ENCODE results near the gene ASMTL.

- no peak for TF ChIP-seq MAFK (conservative IDR thresholded peaks at IDR 0.05 in 1 of 2, IDR thresholded peaks at IDR 0.05 in 1 of 2; ENCODE audit: low read length in 2 of 2)
- no peak for TF ChIP-seq DMTF1 (CRISPR knock-in tag; IDR thresholded peaks at IDR 0.05)
- TF ChIP-seq ZBTB7A (CRISPR knock-in tag; IDR thresholded peaks at IDR 0.05), result no peak
- TF ChIP-seq BATF2 (CRISPR knock-in tag; IDR thresholded peaks at IDR 0.05), result no peak
- TF ChIP-seq ZNF20 (CRISPR knock-in tag; IDR thresholded peaks at IDR 0.05), result no peak
- TF ChIP-seq POLR2A (IDR thresholded peaks at IDR 0.05; ENCODE audit: insufficient read depth in 1 of 2, low read depth in 2 of 2, low read length in 2 of 2), result no peak
- TF ChIP-seq PHF8 (CRISPR knock-in tag; IDR thresholded peaks at IDR 0.05), result no peak
- TF ChIP-seq NFE2L2 (IDR thresholded peaks at IDR 0.05; ENCODE audit: low read length), result no peak
- TF ChIP-seq BCL6 (CRISPR knock-in tag; IDR thresholded peaks at IDR 0.05), result no peak
Measured at GRCh38 chrX:1416965-1417760, 35.5 kb downstream of the ASMTL start.
